ENCODE data around the gene MINK1.
"Not testable (repeated sequence)": the region's sequence is repeated elsewhere in the genome, so short reads cannot be mapped to it uniquely, and the experiment has no call there.

The MINK1 gene

DNA sequence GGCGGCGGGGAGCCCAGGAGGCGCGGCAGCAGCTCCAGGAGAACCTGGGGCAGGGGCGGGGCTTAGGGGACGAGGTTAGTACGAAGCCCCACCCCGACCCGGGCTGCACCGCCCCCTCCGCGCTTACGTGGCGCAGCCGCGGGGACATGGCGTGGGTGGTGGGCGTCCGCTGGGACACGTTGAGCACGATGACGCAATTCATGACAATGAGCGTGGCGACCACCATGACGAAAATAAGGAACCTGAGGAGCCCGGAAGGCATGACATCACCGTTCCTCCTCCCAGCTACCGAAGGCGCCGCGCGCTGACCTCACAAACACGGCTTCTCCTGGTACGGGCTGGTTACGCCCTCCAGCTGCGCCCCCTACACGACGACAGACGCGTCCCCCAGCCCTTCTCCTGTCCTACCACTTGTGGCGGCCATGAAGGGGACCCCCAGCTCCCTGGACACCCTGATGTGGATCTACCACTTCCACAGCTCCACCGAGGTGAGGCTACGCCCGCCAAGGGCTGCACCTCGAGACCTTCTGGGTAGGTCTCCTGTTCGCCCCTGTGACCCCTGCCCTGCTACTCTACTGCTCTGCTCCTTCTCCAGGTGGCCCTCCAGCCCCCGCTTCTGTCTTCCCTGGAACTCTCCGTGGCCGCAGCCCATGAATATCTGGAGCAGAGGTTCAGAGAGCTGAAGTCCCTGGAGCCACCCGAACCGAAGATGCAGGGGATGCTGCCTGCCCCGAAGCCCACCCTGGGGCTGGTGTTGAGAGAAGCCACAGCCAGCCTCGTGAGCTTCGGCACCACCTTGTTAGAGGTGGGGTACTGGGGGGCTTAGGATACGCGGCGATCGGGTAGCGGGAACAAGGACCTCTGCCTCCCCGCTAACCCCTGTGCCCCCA lies 66.4 kb downstream of the MINK1 start, which contains the start of gene C17orf107:
C17orf107 (plus strand) TSS at position 196 of the 890 bp plus-strand sequence; CDS start at position 423, 227 bp downstream.
- DNase-seq (ENCODE audit: low read depth) = no peak

- DNase-seq (ENCODE audit: low read depth) = no peak
These were observed 67.3 kb downstream of the MINK1 start for GRCh38 chr17:4900231-4901107.

GRCh38 chr17:4901108-4901647 lies 68.0 kb downstream of the MINK1 start:
- DNase-seq (ENCODE audit: low read depth) = no peak

- peak; percentile 74 for DNase-seq (ENCODE audit: low read depth)
These were observed 68.7 kb downstream of the MINK1 start for GRCh38 chr17:4901648-4902344.

GRCh38 chr17:4902540-4902939 lies 69.4 kb downstream of the MINK1 start:
- DNase-seq (ENCODE audit: low read depth) = no peak

- DNase-seq (ENCODE audit: low read depth) = peak; percentile 61
These were observed 70.1 kb downstream of the MINK1 start, which contains the start of gene CHRNE for GRCh38 chr17:4903051-4903818. TSS of gene CHRNE (minus strand) at chr17:4903098. CDS start at chr17:4903063, 35 bp downstream.

DNA sequence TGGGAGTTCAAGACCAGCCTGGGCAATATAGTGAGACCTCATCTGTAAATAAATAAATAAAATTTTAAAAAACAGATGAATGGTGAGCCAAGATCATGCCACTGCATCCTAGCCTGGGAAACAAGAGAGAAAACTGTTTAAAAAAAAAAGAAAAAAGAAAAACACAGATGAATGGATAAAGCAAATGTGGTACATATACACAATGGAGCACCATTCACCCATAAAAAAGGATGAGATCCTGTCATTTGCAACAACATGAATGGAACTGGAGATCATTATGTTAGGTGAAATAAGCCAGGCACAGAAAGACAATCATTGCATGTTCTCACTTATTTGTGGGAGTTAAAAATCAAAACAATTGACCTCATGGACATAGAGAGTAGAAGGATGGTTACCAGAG lies 73.5 kb downstream of the MINK1 start:
- not testable (repeated sequence) for DNase-seq (ENCODE audit: low read depth)

GRCh38 chr17:4908301-4908700 lies 75.2 kb downstream of the MINK1 start:
- no peak for DNase-seq (ENCODE audit: low read depth)

- DNase-seq (ENCODE audit: low read depth) = peak; percentile 68
These were observed 75.8 kb downstream of the MINK1 start for GRCh38 chr17:4908711-4909496.

DNA sequence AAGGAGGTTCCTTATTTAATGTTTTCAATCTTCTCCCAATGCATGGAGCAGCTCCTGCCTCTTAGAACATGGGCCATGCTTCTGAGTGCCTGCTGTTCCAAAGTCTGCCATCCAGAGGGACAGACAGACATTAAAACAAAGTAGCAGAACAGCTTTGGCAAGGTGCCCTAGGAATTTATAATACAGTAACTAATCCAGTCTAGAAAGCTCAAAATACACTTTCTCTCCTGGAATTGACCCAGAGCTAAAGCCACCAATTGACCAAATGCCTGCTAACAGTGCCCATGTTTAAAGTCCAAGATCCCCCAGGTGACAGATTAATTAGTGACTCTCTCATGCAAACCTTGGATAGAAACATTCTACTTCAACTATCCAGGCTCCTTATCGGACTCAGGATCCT lies 80.9 kb downstream of the MINK1 start:
- no peak for DNase-seq (ENCODE audit: low read depth)

- DNase-seq (ENCODE audit: low read depth) = not testable (repeated sequence)
These were observed 81.4 kb downstream of the MINK1 start for GRCh38 chr17:4914551-4914950.

- DNase-seq (ENCODE audit: low read depth) = no peak
These were observed 86.4 kb downstream of the MINK1 start for GRCh38 chr17:4919511-4920047.

GRCh38 chr17:4920351-4921048 lies 87.4 kb downstream of the MINK1 start:
- no peak for DNase-seq (ENCODE audit: low read depth)

- no peak for DNase-seq (ENCODE audit: low read depth)
These were observed 88.2 kb downstream of the MINK1 start for GRCh38 chr17:4921320-4921719.

DNA sequence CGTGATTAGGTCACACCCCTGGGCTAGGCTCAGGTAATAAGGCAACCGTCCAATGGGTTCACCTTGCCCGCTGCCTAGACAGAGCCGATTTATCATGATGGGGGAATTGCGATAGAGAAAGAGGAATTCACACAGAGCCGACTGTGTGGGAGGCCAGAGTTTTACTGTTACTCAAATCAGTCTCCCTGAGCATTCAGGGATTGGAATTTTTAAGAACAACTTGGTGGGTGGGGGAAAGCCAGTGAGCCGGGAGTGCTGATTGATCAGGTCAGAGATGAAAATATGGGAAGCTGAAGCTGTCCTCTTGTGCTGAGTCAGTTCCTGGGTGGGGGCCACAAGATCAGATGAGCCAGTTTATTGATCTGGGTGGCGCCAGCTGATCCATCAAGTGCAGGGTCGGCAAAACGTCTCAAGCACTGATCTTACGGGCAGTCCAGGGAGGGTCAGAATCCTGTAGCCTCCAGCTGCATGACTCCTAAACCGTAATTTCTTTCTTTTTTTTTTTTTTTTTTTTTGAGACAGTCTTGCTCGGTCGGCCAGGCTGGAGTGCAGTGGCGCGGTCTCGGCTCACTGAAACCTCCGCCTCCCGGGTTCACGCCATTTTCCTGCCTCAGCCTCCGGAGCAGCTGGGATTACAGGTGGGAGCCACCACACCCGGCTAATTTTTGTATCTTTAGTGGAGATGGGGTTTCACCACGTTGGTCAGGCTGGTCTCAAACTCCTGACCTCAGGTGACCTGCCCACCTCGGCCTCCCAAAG lies 93.6 kb downstream of the MINK1 start:
- DNase-seq (ENCODE audit: low read depth) = not testable (repeated sequence)

- no peak for DNase-seq (ENCODE audit: low read depth)
These were observed 95.7 kb downstream of the MINK1 start for GRCh38 chr17:4928881-4929280.

DNA sequence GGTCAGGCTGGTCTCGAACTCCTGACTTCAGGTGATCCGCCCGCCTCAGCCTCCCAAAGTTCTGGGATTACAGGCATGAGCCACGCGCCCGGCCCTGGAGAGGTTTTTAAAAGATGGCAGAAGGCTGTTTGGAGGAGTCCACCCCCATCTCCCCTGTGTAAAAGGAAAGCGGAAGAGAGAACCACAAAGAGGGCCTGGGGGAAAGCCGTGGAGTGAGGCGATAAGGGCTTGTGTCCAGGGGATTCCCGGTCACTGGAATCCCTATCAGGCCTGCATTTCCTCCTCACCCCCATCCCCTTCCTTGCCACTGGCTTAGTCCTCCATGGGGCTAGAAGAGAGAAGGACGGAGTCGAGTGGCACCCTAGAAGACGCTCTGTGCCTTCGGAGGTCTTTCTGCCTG lies 98.8 kb downstream of the MINK1 start, which contains the start of gene GP1BA:
GP1BA (plus strand) TSS at position 315 of the 400 bp plus-strand sequence. CDS start 328 bp downstream, outside the sequence.
- DNase-seq (ENCODE audit: low read depth) = peak; percentile 76

DNA sequence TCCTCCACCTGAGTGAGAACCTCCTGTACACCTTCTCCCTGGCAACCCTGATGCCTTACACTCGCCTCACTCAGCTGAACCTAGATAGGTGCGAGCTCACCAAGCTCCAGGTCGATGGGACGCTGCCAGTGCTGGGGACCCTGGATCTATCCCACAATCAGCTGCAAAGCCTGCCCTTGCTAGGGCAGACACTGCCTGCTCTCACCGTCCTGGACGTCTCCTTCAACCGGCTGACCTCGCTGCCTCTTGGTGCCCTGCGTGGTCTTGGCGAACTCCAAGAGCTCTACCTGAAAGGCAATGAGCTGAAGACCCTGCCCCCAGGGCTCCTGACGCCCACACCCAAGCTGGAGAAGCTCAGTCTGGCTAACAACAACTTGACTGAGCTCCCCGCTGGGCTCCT lies 99.6 kb downstream of the MINK1 start:
- no peak for DNase-seq (ENCODE audit: low read depth)
